SHP77 treated with DMSO at 0.1 percent for 48 hours (cell line): ENCODE data around the gene PIGM.

ENCODE experiments used
- DNase-seq: peaks from one replicate; lab custom pipeline; 2025; lab: John Stamatoyannopoulos, UW

Gene PIGM

GRCh38 chr1:159989581-159989980 lies 42.2 kb downstream of the PIGM start:
- no peak for DNase-seq

GRCh38 chr1:159988006-159988405 lies 43.8 kb downstream of the PIGM start:
- DNase-seq = no peak

- DNase-seq = no peak
Measured at GRCh38 chr1:159987186-159987585, 44.6 kb downstream of the PIGM start.

GRCh38 chr1:159986531-159986930 lies 45.3 kb downstream of the PIGM start:
- DNase-seq = no peak

- no peak for DNase-seq
Measured at GRCh38 chr1:159986093-159986492, 45.7 kb downstream of the PIGM start.

GRCh38 chr1:159985473-159985872 lies 46.3 kb downstream of the PIGM start:
- no peak for DNase-seq

GRCh38 chr1:159983681-159984080 lies 48.1 kb downstream of the PIGM start:
- DNase-seq = no peak

- DNase-seq = no peak
Measured at GRCh38 chr1:159982280-159982679, 49.5 kb downstream of the PIGM start.

- DNase-seq = no peak
Measured at GRCh38 chr1:159981351-159982055, 50.3 kb downstream of the PIGM start.

GRCh38 chr1:159980786-159981185 lies 51.0 kb downstream of the PIGM start:
- no peak for DNase-seq

- no peak for DNase-seq
Measured at GRCh38 chr1:159980076-159980475, 51.7 kb downstream of the PIGM start.

- no peak for DNase-seq
Measured at GRCh38 chr1:159979257-159979656, 52.5 kb downstream of the PIGM start.

GRCh38 chr1:159978107-159978398 lies 53.7 kb downstream of the PIGM start:
- no peak for DNase-seq

GRCh38 chr1:159977364-159978106 lies 54.3 kb downstream of the PIGM start:
- DNase-seq = no peak
